ENCODE results near the gene WDR73.

The WDR73 gene

GRCh38 chr15:84604826-84605553 is 49.1 kb downstream of the WDR73 start:
- H3K4me3 ChIP-seq (ENCODE audit: low read depth, low read length): no peak overlapping the region
- TF ChIP-seq CTCF (IDR thresholded peaks at IDR 0.05; ENCODE audit: borderline replicate concordance, insufficient read depth, low read depth, low read length): no peak

GRCh38 chr15:84603630-84604379 is 50.3 kb downstream of the WDR73 start:
- H3K4me3 ChIP-seq (ENCODE audit: low read depth, low read length): no peak overlapping the region
- no peak for TF ChIP-seq CTCF (IDR thresholded peaks at IDR 0.05; ENCODE audit: borderline replicate concordance, insufficient read depth, low read depth, low read length)

GRCh38 chr15:84601555-84601838 is 52.6 kb downstream of the WDR73 start:
- peak overlapping the region; percentile 84 for H3K4me3 ChIP-seq (ENCODE audit: low read depth, low read length)
- TF ChIP-seq CTCF (IDR thresholded peaks at IDR 0.05; ENCODE audit: borderline replicate concordance, insufficient read depth, low read depth, low read length): no peak

- peak within 1 kb of the TSS; percentile 84 for H3K4me3 ChIP-seq (ENCODE audit: low read depth, low read length)
- no peak for TF ChIP-seq CTCF (IDR thresholded peaks at IDR 0.05; ENCODE audit: borderline replicate concordance, insufficient read depth, low read depth, low read length)
Observed at GRCh38 chr15:84600687-84601554, 53.2 kb downstream of the WDR73 start, which contains the start of gene ZSCAN2. TSS of gene ZSCAN2 (plus strand) at chr15:84601009. CDS start at chr15:84603928, 2,919 bp downstream.

- no peak for TF ChIP-seq CTCF (IDR thresholded peaks at IDR 0.05; ENCODE audit: borderline replicate concordance, insufficient read depth, low read depth, low read length)
- peak overlapping the region; percentile 84 for H3K4me3 ChIP-seq (ENCODE audit: low read depth, low read length)
Observed at GRCh38 chr15:84600331-84600686, 53.8 kb downstream of the WDR73 start.

- no peak for TF ChIP-seq CTCF (IDR thresholded peaks at IDR 0.05; ENCODE audit: borderline replicate concordance, insufficient read depth, low read depth, low read length)
- H3K4me3 ChIP-seq (ENCODE audit: low read depth, low read length): no peak overlapping the region
Observed at GRCh38 chr15:84599906-84600305, 54.2 kb downstream of the WDR73 start.

All from GM12875 (cell line).